SIG-M5 (cell line): ENCODE data around the gene APBB1IP.
"Not testable (repeated sequence)": the region's sequence is repeated elsewhere in the genome, so short reads cannot be mapped to it uniquely, and the experiment has no call there.

Source experiments
- DNase-seq: peaks from one replicate; lab custom pipeline; 2025; lab: John Stamatoyannopoulos, UW

APBB1IP gene, protein sequence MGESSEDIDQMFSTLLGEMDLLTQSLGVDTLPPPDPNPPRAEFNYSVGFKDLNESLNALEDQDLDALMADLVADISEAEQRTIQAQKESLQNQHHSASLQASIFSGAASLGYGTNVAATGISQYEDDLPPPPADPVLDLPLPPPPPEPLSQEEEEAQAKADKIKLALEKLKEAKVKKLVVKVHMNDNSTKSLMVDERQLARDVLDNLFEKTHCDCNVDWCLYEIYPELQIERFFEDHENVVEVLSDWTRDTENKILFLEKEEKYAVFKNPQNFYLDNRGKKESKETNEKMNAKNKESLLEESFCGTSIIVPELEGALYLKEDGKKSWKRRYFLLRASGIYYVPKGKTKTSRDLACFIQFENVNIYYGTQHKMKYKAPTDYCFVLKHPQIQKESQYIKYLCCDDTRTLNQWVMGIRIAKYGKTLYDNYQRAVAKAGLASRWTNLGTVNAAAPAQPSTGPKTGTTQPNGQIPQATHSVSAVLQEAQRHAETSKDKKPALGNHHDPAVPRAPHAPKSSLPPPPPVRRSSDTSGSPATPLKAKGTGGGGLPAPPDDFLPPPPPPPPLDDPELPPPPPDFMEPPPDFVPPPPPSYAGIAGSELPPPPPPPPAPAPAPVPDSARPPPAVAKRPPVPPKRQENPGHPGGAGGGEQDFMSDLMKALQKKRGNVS

DNA sequence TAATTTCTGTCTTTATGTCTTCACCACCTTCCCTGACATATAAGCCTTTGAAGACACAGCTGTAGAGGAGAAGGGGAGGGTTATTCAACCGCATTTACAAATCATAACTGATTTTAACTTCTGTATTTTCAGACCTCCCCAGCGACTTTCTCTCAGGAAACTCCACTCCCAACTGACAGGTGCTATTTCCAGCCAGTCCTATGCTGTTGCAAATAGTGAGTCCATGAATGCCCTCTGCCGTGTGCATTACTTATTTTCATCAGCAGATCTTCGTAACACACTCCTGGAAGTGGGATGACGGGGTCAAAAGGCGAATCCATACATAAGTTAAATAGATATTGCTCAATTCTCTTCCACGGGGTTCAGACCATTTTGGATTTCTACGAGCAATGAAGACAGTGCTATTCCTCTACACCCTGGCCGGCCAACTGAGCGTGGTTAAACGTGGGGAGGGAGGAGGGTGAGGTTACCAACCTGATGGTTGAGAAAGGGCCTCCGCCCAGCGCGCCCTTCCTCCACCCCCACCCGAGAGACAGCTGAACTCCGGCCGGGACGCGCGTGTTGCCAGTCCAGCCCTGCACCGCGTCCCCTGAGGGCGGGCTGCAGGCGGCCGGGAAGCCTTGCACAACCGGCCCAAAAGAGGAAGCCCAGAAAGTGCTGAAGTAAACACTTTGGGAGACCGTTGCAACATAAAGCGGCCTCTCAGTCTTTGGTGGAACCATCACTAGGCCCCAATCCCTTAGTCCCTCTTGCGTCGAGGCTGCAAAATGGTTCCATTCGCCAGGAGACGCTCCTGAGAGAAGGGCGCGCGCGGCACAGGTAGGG, at the start of gene APBB1IP:
TSS of gene APBB1IP (plus strand) at position 705 of the 825 bp plus-strand sequence. CDS start 53,986 bp downstream, outside the sequence.
- peak; percentile 84 for DNase-seq

GRCh38 chr10:26389533-26389932, 48.6 kb upstream of the APBB1IP start:
- DNase-seq, result no peak

DNA sequence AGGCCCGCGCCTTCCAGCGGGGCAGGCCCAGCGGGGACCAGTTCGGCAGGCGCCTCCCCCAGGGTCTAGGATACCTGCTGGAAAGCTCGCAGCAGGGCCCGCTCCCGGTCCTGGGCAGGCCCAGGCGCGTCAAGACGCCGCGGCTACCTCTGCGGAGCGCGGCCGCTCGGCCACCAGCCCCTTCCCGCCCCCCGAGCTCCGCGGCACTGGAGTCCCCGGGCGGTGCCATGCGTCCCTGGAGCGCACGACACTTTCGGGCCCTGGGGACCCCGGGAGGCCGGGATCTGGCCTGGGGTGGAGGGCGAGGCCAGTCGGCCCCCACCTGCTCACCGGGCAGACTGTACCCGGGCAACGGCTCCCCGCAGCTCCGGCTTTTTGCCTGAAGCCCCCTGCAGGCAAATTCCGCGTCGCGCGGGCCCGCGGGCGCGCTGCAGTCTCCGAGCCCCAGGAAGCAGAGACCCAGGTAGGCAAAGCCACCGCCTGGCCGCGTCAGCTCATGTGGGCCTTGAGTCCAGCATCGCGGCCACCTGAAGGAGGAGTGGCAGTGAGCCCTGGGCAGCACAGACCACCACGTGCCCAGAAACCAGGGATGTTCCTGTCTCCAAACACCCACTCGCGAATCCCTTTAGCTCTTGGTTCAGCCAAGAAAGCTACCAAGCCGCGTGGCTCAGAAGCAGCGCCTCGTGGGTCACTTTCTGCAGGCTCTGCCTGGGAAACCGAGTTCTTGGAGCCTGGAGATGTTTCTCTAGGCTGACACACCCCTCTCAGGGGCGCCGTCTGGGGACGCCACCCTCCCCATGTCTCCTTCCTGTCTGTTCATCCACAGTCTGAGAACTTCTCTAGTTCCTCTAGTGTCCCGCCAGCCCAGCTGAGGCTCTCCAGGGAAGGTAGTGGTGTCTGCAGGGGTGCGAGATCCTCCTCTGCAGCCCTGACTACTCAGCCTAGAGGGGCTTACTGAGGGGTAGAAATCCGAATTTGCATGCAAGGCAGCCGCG, 46.1 kb upstream of the APBB1IP start:
- no peak for DNase-seq

- not testable (repeated sequence) for DNase-seq
Measured at GRCh38 chr10:26398353-26398752, 39.8 kb upstream of the APBB1IP start.

- no peak for DNase-seq
Measured at GRCh38 chr10:26407406-26407969, 30.7 kb upstream of the APBB1IP start.

DNA sequence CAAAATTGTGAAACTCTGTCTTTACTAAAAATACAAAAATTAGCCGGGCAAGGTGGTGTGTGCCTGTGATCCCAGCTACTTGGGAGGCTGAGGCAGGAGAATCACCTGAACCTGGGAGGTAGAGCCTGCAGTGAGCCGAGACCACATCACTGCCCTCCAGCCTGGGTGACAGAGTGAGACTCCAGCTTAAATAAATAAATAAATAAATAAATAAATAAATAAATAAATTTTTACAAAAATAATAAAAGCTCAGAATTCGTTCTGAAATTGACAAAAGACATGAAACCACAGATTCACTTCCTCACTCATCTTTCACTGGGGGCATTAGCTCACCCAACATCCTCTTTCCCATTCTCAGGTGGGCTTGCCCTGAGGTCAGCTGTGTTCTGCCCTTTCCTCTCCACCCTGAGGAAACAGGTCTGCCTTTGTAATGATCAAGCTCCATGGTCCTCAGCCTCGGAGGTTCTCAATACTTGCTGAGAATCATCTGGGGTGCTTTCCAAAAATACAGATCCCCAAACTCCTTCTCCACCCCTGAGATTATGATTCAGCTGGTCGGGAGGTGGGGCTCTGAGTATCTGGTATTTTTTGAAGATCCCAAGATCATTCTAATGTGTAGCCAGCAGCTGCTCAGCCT, 29.2 kb upstream of the APBB1IP start:
- no peak for DNase-seq

- DNase-seq, result no peak
Measured at GRCh38 chr10:26410356-26410755, 27.8 kb upstream of the APBB1IP start.

DNA sequence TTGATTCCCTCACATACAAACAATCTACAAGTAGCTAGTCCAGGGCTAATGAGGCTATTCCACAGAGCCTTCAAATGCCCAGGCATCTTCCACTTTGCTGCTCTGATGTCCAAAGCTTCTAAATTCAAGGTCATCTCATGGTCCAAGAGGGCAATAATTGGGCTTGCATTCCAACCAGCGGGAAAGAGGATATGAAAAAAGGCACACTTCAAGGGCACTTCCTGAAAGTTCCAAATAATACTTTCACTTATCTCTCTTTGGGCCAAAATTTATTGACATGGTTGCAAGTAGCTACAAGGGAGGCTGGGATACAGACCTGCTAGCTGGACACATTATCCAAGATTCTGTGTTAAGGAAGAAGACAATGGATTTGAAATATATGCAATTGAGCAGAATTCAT, 25.2 kb upstream of the APBB1IP start:
- DNase-seq, result no peak

DNA sequence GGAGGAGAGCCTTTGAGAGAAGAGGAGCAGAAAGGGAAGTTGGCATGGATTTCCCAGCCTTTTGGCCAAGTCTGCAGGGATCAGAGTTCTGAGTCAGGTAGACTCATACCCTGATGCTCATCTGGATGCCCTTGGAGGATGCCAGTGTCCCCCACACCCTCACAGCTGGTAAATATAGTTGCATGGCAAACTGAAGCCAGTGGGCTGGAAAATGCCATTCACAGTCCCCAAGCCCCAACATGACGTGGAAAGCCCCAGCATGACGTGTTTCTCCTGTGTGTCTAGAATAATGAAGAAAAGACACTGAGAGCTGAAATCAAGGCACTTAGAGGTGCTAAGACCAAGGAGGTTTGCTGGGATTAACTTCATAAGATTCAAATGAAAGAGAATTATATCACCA, 24.8 kb upstream of the APBB1IP start:
- DNase-seq, result no peak

DNA sequence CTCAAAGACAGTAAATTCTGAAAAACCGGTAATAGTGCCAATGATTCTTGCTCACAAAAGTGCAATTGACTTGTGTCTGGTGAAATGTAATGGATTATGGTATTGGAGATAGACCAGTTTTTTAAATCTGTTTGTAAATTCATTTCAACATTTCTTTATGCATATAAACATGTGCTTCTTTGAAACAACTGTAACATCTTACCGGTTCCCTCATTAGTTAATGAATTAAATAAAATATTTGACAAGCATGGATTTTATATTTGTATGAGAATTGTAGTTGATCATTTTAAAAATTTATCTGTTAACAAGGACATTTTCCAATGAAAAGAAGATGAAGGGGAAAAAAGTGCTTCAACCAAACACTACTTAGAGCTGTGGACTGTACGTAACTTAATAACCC, 21.0 kb upstream of the APBB1IP start:
- DNase-seq, result no peak

DNA sequence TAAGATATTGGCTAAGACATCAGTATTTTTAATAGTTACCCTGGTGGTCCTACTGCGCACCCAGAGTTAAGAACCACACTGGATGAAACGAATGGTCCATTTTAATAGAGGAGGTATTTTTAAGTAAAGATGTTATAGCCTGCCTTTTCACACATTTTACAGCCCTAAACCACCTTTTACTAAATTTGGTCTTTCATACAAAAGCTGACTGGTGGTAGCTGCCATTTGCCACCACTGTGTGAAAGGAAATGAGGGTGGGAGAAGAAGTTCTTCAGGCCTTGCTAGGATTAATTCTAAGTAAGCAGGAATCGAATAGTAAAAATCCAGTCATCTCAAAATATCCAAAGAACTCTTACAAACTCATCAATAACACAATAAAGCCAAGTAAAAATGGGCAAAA, 15.2 kb upstream of the APBB1IP start:
- DNase-seq, result no peak

GRCh38 chr10:26423722-26424121, 14.4 kb upstream of the APBB1IP start:
- no peak for DNase-seq

DNA sequence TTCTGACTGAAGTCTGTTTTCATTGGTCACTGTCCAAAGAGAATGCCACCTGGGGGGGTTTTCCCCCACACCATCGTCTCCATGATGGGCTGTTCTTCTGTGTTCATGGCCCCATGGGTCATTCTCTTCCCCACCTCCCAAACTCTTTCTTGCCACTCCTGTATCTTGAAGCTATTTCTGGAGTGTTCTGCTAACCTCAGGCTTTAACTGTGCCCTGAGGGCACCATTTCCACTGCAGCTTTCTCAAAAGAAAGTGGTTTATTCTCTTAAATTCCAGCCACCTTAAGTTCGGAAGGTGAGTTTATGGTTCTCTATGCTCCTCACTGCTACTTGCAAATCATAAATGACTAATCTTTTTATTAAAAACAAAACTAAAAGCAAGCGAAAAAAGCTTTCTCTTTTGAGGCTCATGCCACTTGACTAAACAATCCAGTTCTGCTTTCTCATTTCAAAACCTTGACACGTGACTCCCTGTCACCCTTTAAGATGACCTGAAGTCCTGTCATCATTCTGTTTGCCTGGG, 7.4 kb upstream of the APBB1IP start:
- peak; percentile 46 for DNase-seq

DNA sequence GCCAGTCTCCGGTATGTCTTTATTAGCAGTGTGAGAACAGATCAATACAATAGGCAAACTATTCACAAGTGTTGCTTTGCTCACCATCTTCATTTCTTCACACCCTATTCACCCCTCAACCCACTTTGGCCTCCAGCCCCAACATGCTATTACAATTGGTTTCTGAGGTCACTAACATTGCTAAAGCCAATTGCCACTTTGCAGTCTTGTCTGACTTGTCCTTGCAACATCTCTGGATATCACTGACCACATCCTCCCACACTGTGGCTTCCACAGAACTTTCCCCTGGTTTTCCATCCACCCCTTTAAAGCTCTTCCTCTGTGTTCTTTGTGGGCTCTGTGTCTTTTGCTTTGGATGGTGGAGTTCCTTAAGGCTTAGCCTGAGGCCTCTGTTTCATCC, 5.2 kb upstream of the APBB1IP start:
- no peak for DNase-seq

DNA sequence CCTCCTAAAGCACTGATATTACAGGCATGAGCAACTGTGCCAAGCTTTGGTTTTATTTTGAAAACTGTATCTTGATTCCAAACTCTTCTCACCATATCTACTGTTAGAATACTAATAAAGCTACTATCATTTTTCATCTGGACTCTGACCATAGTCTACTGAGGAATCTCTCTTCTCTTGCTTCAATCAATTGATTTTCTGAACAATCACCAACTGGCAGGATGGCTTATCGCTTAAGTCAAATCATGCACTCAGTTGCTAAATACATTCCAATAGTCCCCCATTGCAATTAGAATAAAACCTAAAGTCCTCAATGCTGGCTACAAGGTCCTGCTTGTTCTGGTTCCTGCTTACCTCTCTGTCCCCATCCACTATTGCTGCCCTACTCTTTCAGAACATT, 2.3 kb upstream of the APBB1IP start:
- no peak for DNase-seq

- DNase-seq, result no peak
Measured at GRCh38 chr10:26436848-26437247, 1.3 kb upstream of the APBB1IP start.

DNA sequence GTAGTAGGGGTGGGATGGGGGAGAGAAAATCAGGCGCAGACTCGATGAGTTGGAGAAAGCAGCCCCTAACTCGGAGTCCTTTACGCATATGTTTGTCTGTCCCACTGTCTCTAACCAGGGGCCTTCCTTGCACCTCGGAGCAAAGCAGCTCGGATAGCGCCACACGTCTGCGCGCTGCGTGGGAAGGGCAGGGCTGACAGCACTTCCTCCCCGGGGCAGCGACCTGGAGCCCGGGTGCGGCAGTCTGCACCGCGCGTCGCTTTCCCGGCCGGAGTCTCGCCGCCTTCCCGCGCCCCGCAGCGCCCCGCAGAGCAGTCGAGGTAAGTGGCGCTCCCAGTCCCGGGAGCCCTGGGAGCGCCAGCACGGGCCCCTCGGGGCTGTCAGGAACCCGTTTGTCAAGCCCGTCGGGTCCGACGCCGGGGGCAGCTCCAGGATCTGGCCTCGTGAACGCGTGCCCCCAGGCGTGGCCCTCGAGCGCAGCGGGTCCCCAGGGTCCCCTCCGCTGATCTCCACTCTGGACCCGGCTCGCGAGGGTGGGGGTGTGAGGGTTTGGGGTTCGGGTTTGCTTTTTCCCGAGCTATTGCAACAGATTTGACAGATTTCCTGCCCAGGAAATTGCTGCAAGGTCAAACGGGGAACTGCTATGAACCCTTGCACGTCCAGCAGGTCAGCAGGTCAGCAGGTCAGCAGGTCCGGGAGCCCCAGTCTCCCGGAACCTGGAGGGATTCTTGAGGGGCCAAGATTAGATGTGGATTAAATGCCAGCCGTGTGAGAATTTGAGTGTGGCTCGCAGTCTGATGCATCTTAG, 597 bp downstream of the APBB1IP start:
- DNase-seq, result no peak

GRCh38 chr10:26439406-26440087, 1.4 kb downstream of the APBB1IP start:
- DNase-seq, result no peak

- no peak for DNase-seq
Measured at GRCh38 chr10:26440088-26440470, 1.9 kb downstream of the APBB1IP start.
